GM19397 (cell line): ENCODE results near the gene HTR6.

Source experiments
- ATAC-seq: cut with Tn5 transposase; IDR thresholded peaks from one replicate; pipeline ENCODE4 v1.9.1; 2021; ENCODE audit warnings: mild to moderate bottlenecking, moderate library complexity; ENCODE audit not compliant: unreplicated experiment

HTR6 gene

DNA sequence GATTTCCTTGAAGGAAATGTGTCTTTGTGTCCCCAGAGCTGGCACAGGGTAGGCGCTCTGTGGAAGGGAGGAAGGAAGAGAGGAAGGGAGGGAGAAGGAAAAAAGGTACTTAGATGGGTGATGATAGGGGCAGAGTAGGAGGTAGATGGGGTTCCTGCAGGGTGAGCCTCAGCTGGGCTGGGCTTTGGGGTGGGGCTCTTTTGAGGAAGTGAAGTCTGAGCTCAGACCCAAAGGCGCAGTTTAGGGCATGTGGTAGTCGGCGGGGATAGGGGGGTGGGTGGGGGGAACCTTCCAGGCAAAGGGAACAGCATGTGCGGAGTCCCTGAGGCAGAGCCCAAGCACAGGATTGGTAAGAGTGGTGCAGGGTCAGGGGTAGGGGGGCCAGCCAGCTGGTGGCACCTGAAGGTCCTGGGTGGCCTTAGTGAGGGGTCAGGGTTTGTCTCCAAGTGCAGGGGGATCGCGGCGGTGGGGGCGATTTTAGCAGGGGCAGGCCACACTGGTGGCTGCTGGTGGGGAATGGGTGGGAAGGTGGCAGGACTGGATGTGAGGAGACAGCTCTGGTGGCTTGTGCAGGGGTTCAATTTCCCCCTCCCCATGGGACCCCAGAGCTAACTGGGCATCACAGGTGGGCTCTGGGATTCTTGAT, 8.4 kb upstream of the HTR6 start:
- no peak for ATAC-seq

DNA sequence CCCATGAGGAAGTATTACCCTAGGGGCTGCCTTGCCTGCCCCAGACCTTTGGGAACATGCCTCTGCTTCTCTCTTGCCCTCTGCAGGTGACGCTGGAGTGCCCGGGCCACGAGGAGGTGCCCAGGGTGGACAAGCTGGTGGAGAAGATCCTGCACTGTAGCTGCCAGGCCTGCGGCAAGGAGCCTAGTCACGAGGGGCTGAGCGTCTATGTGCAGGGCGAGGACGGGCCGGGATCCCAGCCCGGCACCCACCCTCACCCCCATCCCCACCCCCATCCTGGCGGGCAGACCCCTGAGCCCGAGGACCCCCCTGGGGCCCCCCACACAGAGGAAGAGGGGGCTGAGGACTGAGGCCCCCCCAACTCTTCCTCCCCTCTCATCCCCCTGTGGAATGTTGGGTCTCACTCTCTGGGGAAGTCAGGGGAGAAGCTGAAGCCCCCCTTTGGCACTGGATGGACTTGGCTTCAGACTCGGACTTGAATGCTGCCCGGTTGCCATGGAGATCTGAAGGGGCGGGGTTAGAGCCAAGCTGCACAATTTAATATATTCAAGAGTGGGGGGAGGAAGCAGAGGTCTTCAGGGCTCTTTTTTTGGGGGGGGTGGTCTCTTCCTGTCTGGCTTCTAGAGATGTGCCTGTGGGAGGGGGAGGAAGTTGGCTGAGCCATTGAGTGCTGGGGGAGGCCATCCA, 7.8 kb upstream of the HTR6 start:
- ATAC-seq: no peak

DNA sequence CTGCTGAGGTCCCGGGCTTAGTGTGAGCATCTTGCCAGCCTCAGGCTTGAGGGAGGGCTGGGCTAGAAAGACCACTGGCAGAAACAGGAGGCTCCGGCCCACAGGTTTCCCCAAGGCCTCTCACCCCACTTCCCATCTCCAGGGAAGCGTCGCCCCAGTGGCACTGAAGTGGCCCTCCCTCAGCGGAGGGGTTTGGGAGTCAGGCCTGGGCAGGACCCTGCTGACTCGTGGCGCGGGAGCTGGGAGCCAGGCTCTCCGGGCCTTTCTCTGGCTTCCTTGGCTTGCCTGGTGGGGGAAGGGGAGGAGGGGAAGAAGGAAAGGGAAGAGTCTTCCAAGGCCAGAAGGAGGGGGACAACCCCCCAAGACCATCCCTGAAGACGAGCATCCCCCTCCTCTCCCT, 7.2 kb upstream of the HTR6 start:
- ATAC-seq: no peak

DNA sequence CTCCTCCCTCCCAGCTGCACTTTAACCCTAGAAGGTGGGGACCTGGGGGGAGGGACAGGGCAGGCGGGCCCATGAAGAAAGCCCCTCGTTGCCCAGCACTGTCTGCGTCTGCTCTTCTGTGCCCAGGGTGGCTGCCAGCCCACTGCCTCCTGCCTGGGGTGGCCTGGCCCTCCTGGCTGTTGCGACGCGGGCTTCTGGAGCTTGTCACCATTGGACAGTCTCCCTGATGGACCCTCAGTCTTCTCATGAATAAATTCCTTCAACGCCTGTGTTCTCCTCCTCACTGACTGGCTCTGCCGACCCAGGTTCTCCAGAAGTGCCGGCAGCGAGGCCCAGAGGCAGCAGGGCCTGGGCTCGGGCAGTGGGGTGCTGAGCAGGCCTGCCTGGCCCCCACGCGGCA, 6.5 kb upstream of the HTR6 start:
- ATAC-seq: no peak

DNA sequence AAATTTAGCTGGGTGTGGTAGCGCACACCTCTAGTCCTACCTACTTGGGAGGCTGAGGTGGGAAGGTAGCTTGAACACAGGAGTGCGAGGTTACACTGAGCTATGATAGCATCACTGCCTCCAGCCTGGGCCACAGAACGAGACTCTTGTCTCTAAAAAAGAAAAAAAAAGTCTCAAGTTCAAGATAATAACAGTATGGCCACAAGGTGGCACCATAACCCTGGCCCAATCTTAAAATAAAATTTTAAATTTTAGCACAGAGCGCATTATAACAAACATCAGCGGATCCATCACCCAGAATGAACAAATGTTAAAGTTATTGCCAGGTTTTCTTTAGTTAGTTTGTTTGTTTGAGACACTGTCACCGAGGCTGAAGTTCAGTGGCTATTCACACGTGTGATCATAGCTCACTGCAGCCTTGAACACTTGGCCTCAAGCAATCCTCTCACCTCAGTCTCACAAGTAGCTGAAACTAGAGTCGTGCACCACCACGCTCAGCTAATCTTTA, 2.9 kb upstream of the HTR6 start:
- ATAC-seq: no peak

DNA sequence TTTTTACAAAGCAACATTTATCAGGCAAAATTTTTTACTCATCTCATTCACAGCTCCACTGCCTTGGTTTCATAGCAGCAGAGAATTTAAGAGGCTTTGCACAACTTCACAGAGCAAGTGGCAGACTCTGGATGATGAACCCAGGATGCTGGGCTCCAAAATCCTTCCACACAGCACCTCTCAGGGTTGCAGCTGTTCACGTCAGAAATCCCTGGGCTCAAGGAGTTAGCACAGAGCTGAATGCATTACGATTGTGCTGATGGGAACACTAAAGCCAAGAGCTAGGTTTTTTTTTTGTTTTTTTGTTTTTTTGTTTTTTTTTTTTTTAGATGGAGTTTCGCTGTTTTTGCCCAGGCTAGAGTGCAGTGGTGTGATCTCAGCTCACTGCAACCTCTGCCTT, 2.4 kb upstream of the HTR6 start:
- no peak for ATAC-seq

DNA sequence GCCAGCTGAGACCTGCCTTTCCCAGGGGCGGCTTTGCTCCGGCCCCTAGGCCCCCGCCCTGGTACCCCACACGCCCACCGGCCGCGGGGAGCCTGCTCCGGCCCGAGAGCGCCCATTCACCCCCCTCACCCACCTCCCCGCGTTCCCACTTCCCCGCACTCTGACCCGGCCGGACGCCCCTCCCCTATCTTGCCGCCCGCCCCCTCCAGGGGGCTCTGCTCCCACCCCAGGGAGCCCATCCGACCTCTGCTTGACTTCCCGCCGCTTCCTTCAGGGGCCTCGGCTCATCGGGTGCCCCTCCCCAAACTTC, 466 bp downstream of the HTR6 start:
- no peak for ATAC-seq

DNA sequence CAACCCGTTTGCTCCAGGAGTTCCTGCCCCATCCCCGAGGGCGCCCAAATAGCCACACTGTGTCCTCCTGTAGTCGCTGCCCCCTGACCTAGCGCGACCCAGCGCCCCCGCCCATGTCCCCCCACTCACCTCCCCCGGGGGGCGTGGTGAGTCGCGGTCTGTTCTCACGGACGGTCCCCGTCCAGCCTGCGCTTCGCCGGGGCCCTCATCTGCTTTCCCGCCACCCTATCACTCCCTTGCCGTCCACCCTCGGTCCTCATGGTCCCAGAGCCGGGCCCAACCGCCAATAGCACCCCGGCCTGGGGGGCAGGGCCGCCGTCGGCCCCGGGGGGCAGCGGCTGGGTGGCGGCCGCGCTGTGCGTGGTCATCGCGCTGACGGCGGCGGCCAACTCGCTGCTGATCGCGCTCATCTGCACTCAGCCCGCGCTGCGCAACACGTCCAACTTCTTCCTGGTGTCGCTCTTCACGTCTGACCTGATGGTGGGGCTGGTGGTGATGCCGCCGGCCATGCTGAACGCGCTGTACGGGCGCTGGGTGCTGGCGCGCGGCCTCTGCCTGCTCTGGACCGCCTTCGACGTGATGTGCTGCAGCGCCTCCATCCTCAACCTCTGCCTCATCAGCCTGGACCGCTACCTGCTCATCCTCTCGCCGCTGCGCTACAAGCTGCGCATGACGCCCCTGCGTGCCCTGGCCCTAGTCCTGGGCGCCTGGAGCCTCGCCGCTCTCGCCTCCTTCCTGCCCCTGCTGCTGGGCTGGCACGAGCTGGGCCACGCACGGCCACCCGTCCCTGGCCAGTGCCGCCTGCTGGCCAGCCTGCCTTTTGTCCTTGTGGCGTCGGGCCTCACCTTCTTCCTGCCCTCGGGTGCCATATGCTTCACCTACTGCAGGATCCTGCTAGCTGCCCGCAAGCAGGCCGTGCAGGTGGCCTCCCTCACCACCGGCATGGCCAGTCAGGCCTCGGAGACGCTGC, 1.1 kb downstream of the HTR6 start:
- ATAC-seq: no peak

DNA sequence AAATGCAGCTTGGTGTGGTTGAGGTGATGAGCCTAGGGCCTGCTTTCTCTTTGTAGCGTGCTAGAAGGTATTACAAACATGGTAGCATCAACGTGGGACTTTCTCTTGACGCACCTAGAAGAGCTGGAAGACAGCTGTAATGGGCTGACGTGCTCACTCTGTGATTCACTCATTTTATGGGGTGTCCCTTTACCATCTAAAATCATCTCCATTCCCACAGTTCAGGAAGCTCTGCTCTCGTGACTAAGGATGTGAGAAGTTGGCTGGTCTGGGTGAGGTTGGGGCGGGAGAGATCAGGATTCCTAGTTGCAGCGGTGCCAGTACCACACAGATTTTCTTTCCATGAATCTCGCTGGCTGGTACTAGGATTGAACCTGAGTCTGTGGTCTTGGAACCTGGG, 4.2 kb downstream of the HTR6 start:
- no peak for ATAC-seq

DNA sequence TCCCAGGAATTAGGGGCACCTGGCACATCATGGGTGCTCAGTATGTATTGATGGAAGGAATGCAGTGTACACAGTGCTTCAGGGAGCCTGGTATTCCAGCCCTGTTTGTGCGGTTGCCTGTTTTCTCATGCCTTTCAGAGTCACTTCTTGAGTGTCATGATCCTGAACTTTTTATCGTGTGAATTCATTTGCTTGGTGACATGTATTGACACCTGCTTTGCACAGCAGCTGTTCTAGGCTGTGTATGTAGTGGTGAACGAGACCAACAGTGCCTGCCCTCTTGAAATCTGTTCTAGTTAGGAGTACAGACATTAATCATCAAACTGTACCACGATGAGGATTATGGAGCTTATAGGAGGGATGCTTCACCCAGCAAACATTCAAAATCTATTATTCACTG, 6.1 kb downstream of the HTR6 start:
- no peak for ATAC-seq

DNA sequence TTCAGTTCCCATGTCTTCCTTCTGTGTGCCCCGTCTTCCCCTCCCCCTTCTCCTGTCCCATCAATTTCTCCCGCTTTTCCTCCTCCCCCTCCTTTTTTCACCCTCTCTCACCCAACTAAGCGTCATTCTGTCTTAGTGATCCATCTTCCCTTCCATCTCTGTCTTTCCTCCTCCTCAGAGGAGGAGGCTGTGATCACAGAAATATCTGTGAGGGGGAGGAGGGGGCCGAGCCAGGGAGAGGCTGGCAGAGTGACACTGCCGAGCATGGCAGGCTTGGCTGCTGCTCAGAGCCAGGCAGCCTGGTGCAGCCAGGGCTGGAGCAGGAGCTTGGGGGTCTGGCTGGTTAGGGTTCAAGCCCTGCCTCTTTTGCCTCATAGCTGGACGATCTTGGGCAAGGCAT, 7.6 kb downstream of the HTR6 start:
- ATAC-seq: no peak

DNA sequence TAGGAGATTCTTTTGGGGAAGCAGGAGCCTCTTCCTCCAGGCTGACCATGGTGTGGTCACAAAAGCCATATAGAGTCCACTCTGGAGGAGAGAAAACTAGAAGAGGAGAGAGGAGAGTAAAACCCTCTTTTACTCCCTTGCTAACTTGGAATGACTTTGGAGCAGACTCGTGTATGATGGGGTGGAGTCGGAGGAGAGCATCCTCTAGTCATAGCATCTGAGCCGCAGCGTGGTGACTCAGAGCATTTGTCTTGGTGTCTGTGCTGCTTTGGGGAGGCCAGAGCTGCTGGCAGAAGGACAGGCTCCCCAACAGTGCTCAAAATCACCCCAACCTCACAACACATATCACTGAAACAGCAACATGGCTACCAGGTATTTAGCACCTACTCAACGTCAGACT, 11.1 kb downstream of the HTR6 start:
- ATAC-seq: no peak

DNA sequence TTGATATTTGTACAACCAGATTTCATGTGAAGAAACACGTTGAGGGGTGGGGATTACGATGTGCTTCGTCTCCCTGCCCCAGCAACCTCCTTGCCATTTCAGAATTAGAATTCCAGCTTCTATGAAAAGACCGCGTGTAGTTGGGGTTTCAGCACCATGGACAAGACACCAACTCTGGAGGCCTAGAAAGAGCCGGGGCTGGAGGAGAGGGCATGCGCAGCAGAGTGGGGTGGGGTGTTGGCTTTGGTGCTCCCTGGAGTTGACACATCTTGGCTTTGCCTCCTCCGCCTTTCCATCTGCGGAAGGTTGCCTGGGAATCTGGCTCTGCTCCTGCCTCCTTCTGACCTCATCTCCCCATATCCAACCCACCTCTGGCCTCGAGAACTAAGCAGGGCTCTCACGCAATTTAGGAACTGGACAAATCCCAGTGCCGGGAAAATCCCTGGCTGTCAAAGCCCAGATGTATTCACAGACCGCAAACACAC, 11.8 kb downstream of the HTR6 start:
- no peak for ATAC-seq

DNA sequence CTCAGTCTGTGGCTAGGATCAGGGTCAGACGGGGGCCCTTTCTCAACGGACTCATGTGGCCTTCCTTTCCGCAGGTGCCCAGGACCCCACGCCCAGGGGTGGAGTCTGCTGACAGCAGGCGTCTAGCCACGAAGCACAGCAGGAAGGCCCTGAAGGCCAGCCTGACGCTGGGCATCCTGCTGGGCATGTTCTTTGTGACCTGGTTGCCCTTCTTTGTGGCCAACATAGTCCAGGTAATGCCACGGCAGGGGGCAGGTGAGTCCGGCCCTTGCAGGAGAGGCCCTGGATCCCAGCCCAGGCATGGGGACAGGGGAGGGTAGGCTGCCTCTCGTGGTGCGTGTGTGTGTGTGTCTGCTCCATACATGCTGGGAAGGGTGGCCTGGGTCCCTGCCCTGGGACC, 13.8 kb downstream of the HTR6 start:
- no peak for ATAC-seq

DNA sequence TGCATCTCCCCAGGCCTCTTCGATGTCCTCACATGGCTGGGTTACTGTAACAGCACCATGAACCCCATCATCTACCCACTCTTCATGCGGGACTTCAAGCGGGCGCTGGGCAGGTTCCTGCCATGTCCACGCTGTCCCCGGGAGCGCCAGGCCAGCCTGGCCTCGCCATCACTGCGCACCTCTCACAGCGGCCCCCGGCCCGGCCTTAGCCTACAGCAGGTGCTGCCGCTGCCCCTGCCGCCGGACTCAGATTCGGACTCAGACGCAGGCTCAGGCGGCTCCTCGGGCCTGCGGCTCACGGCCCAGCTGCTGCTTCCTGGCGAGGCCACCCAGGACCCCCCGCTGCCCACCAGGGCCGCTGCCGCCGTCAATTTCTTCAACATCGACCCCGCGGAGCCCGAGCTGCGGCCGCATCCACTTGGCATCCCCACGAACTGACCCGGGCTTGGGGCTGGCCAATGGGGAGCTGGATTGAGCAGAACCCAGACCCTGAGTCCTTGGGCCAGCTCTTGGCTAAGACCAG, 14.3 kb downstream of the HTR6 start:
- ATAC-seq: no peak

DNA sequence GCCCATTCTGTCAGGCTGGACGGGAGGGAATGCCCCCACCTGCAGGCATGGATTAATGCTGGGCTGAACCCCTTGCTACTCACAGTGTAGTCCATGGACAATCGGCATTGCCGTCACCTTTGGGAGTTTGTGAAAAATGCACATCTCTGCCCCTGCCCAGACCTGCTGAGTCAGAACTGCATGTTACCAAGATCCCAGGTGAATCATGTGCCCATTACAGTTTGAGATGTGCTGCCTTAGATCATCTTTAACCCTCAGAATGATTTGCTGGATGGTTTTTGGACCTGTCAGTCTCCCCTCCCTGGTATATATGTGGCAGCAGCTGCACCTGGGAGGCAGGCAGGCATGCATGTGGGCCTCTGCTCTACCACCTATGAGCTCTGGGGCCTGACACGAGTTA, 15.0 kb downstream of the HTR6 start:
- ATAC-seq: no peak

DNA sequence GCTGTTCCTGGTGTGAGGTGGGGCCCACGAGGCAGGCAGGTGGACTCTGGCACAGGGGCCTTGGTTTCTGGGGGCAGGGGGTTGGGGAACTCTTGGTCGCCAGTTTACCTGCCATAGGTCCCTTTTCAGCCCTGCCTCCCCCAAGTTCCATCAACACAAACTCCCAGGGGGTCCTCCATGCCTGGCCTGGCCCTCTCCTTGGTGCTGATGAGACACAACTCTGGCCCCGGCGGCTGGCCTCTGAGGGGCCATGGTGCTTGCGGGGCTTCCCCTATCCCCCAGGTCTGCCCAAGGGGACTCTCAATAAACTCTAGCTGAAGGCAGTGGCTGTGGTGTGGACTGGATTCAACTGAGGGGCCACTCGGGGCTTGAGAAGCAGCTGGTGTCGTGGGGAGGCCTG, 16.0 kb downstream of the HTR6 start:
- ATAC-seq: no peak

DNA sequence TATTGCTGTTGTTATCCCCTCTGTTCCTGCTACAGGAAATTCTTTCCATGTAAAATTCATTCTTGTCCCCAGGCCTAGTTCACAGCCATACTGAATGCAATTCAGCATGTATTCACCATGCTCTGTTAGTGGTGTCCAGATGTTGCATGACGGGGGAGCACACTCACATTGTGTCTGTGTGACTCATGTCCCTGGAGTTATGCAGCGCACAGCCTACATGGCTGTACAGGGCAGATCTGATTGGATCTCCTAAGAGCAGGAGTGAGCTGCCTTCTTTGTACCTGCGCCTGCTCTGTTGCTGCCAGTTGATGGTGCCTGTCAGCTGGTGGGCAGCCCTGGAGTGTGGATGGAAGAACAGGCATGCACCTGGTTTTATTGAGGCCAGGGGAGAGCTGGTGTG, 17.6 kb downstream of the HTR6 start:
- ATAC-seq: no peak

DNA sequence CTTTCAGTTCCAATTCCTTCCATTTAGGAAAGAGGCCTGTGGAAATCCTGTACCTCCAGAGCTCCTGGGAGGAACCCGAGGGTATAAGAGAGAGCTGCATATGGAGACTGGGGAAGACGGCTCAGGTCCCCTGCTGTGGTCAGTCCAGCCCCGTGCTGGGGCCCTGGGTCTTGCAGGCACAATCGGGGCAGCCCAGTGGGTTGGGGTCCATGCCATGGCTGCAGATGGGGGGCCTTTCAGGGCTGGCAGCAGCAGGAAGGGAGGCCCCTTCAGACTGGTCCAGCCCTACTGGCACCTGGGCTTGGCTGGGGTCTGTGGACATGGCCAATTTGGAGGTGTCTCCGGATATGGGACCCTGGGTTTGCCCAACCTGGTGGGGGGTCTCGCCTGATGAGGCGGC, 18.2 kb downstream of the HTR6 start:
- ATAC-seq: no peak

DNA sequence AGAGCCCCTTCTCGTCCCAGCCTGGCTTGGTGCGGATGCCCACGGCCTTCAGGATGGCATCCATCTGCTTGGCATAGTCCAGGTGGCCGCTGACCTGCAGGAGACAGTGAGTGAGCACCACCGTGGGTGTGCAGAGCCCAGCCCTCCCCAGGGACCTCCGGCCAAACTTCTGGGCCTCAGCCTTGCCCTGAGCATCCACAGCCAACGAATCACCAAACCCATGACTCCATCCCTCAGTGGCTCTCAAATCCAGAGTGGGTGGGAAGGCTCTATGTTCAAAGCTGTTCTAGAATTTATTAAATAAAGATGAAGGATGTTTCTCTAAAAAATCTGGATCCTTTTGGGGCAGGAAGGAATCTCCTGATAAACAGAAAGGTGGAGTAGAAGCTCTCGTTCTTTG, 18.7 kb downstream of the HTR6 start:
- no peak for ATAC-seq

DNA sequence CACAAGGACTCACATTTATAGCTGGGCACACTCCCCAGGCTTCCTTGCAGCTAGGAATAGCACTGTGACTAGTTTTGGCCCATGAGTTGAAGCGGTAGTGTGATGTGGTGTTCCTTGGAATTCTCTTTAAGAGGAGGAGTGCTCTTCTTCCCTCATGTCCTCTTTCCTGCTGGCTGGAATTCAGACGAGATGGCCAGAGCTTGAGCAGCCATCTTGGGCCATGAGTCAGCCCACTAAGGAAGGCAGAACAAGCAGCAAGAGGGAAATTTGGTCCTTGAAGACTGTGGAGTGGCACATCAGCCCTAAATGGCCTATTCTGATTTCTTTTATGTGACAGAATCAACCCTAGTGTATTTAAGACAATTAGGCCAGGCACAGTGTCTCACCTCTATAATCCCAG, 20.0 kb downstream of the HTR6 start:
- ATAC-seq: no peak

DNA sequence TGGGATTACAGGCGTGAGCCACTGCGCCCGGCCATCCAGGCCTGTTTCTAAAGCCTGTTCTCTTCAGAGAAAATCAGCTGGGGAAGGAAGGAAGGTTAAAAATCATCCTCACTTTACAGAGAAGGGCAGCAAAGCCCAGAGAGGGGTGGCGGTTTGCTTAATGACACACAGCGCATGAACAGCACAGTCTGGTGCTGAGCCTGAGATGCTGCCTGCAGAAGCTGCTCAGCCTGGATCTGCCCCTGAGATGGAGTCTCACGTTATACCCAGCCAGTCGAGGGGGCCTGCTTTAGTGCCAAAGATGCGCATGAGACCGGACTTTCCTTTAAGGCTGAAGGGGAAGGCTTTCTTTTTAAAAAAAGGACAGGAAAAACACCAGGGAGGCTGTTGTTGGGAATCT, 21.3 kb downstream of the HTR6 start:
- ATAC-seq: no peak
